Vagina (tissue), 2 donors: ENCODE results near the gene OSBPL10.

ENCODE experiments used
- POLR2A ChIP-seq, 2 donors: fragments of 450-650 bp; IDR thresholded peaks; one replicate each; pipeline ENCODE4 v1.6.1; 2017; ENCODE audit warnings: antibody characterized with exemption in 2 of 2, mild to moderate bottlenecking in 2 of 2, moderate library complexity in 2 of 2
- POLR2AphosphoS5 ChIP-seq, 2 donors: sonication (generic); formaldehyde crosslinking; IDR thresholded peaks; one replicate each; pipeline ENCODE4 v1.9.0; 2017; ENCODE audit warnings: antibody characterized with exemption in 2 of 2, mild to moderate bottlenecking in 2 of 2, low read depth in 1 of 2; ENCODE audit not compliant: insufficient read depth in 1 of 2
- TF ChIP-seq, protein P1 (sequence below), 3 experiments: fragments of 450-650 bp in 2 of 3; fragments of 200-600 bp in 1 of 3; sonication (generic) in 1 of 3; IDR thresholded peaks; one replicate each; pipeline ENCODE4 v1.5.1; 2017 to 2019; ENCODE audit warnings: antibody characterized with exemption in 3 of 3, mild to moderate bottlenecking in 2 of 3, moderate library complexity in 2 of 3

DNA sequence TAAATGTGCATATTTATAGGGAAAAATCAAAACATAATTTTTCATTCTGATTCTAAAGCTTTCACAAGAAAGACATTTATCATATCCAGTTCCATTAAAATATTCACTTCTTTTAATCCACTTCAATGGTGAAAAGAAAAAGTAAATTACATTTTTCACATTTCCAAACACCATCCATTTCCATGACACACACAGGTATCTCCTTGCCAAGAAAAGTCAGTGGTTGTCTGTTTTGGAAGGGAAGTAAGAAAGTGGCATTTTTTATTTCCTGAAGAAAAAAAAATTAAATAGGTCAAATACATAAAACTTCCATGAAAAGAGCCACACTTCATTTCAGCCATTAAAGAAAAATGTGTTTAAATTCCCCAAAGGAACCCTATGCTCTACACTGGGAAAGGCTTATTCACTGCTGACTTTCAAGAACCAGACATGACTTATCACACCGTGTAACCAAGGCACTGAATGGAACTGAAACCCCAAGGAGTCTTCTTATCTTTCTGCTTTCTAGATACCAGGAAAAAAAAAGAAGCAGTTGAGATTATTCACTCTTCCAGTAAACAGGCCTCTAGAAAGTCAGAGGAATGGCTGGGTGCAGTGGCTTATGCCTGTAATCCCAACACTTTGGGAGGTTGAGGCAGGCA, 44.5 kb downstream of the OSBPL10 start:
- TF ChIP-seq, protein P1, sequence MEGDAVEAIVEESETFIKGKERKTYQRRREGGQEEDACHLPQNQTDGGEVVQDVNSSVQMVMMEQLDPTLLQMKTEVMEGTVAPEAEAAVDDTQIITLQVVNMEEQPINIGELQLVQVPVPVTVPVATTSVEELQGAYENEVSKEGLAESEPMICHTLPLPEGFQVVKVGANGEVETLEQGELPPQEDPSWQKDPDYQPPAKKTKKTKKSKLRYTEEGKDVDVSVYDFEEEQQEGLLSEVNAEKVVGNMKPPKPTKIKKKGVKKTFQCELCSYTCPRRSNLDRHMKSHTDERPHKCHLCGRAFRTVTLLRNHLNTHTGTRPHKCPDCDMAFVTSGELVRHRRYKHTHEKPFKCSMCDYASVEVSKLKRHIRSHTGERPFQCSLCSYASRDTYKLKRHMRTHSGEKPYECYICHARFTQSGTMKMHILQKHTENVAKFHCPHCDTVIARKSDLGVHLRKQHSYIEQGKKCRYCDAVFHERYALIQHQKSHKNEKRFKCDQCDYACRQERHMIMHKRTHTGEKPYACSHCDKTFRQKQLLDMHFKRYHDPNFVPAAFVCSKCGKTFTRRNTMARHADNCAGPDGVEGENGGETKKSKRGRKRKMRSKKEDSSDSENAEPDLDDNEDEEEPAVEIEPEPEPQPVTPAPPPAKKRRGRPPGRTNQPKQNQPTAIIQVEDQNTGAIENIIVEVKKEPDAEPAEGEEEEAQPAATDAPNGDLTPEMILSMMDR (IDR thresholded peaks at IDR 0.05) = no peak
- no peak for TF ChIP-seq POLR2A (IDR thresholded peaks at IDR 0.05)
- TF ChIP-seq POLR2AphosphoS5 (IDR thresholded peaks at IDR 0.05; ENCODE audit: insufficient read depth in 1 of 2, low read depth in 1 of 2) = no peak
